ENCODE results near the gene COX7C.
"Not testable (repeated sequence)": the region's sequence is repeated elsewhere in the genome, so short reads cannot be mapped to it uniquely, and the experiment has no call there.

- not testable (repeated sequence) for TF ChIP-seq POLR2AphosphoS5, POLR2A, TAF1, SPI1 (IDR thresholded peaks at IDR 0.05; ENCODE audit: low read depth, low read length)
Observed at GRCh38 chr5:86660771-86661170, 43.0 kb downstream of the COX7C start.

Data from GM12891 (cell line).